Measurements from ENCODE around the gene MAD2L2.
A peak's percentile ranks its signal among the peaks of the same experiment; 100 is the strongest.

MAD2L2 gene

DNA sequence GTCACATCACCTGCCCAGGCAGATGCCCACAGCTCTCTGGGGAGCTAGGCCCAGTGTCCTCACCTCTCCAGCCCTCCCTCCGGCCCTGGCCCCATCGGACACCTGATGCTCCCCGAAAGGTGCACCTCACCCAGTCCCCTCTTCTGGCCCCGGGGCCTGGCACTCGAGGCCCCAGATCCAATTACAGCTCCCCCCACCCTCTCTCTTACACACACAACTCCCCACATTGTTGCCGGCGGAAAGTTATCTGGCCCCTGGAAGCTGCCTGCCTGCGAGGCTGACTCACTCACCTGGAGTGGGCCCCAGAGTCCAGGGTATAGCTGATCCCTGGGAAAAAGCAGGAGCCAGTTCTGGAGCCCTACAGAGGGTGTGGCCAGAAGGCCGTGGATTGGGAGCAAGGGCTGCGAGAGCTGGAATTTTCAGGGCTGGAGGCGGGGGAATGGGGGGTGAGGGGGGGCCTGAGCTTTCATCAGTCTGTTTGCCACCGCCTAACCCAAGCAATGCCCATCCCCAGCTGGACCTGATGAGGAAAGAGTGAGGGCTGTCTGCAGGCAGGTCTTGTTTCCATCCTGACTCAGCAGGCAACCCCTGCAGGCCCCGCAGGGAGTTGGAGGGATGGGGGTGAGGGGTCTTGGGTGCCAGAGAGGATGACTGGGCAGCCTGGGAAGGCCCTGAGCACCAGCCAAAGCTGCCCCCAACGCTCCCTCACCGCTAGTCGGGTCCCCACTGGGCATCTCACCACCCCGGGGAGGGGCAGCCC, 27.7 kb downstream of the MAD2L2 start:
- H4K20me1 ChIP-seq (ENCODE audit: insufficient read depth, low read length), result no peaks in the 10 kb centered on the region
- no peak overlapping the region for H3K9ac ChIP-seq (ENCODE audit: low read length)
- peaks cover 7% of the 10 kb centered on the region for H3K36me3 ChIP-seq (replicated peaks; ENCODE audit: low read depth, low read length)
- TF ChIP-seq CTCF (IDR thresholded peaks at IDR 0.05; ENCODE audit: low read depth, low read length) (no peak), EZH2phosphoT487 (IDR thresholded peaks at IDR 0.05; ENCODE audit: low read depth) (no peak)
- no peak overlapping the region for H3K4me2 ChIP-seq (ENCODE audit: low read length)
- H3K9me3 ChIP-seq (ENCODE audit: insufficient read depth, low read length), result no peaks in the 10 kb centered on the region
- peaks cover 10% of the 10 kb centered on the region for H3K4me1 ChIP-seq (ENCODE audit: low read length)
- H3K4me3 ChIP-seq (ENCODE audit: low read length), result no peak overlapping the region
- H3K27me3 ChIP-seq (ENCODE audit: low read depth, low read length), result no peaks in the 10 kb centered on the region
- H3K27ac ChIP-seq (ENCODE audit: low read length), result no peak overlapping the region
- no peaks in the 10 kb centered on the region for H3K79me2 ChIP-seq (ENCODE audit: low read length)
- H2AFZ ChIP-seq (ENCODE audit: low read depth, low read length), result no peak overlapping the region

- no peak for TF ChIP-seq CTCF (IDR thresholded peaks at IDR 0.05; ENCODE audit: low read depth, low read length)
- TF ChIP-seq EZH2phosphoT487 (IDR thresholded peaks at IDR 0.05; ENCODE audit: low read depth), result no peak
- Histone ChIP-seq H3K9ac (ENCODE audit: low read length) (no peak overlapping the region), H3K79me2 (ENCODE audit: low read length) (no peaks in the 10 kb centered on the region), H3K27ac (ENCODE audit: low read length) (no peak overlapping the region), H4K20me1 (ENCODE audit: insufficient read depth, low read length) (no peaks in the 10 kb centered on the region), H3K4me1 (ENCODE audit: low read length) (peaks cover 10% of the 10 kb centered on the region), H3K4me2 (ENCODE audit: low read length) (no peak overlapping the region), H3K9me3 (ENCODE audit: insufficient read depth, low read length) (no peaks in the 10 kb centered on the region), H3K4me3 (ENCODE audit: low read length) (no peak overlapping the region), H3K27me3 (ENCODE audit: low read depth, low read length) (no peaks in the 10 kb centered on the region), H2AFZ (ENCODE audit: low read depth, low read length) (no peak overlapping the region), H3K36me3 (replicated peaks; ENCODE audit: low read depth, low read length) (peaks cover 3% of the 10 kb centered on the region)
Measured at GRCh38 chr1:11652203-11652780, 28.7 kb downstream of the MAD2L2 start.

DNA sequence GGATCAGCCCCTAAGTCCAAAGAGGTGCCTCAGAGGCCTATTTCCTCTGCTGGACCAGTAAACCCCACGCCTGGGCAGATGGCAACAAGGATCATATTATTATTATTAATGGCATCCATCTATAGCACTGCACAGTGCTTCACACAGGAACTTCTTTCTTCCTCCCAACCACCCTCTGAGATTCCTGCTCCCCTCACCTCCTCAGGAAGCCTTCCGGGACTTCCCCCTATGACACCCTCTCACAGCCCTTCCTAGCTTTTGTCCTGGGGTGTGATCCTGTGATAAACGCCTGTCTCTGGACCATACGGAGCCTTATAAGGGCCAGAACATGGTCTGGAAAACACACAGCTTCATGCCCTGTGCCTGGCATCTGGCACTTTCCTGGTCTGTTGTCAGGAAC, 29.9 kb downstream of the MAD2L2 start:
- Histone ChIP-seq H3K4me2 (ENCODE audit: low read length) (peak overlapping the region; percentile 97), H3K9ac (ENCODE audit: low read length) (peak overlapping the region; percentile 72), H3K27me3 (ENCODE audit: low read depth, low read length) (no peaks in the 10 kb centered on the region)

More for the DNA sequence above, 29.9 kb downstream of the MAD2L2 start:
- Histone ChIP-seq H3K36me3 (replicated peaks; ENCODE audit: low read depth, low read length) (no peaks in the 10 kb centered on the region), H3K79me2 (ENCODE audit: low read length) (no peaks in the 10 kb centered on the region), H3K4me1 (ENCODE audit: low read length) (peaks cover 10% of the 10 kb centered on the region), H3K4me3 (ENCODE audit: low read length) (peak overlapping the region; percentile 84), H3K9me3 (ENCODE audit: insufficient read depth, low read length) (no peaks in the 10 kb centered on the region), H3K27ac (ENCODE audit: low read length) (no peak overlapping the region), H2AFZ (ENCODE audit: low read depth, low read length) (no peak overlapping the region), H4K20me1 (ENCODE audit: insufficient read depth, low read length) (no peaks in the 10 kb centered on the region)
- TF ChIP-seq CTCF (IDR thresholded peaks at IDR 0.05; ENCODE audit: low read depth, low read length) (no peak), EZH2phosphoT487 (IDR thresholded peaks at IDR 0.05; ENCODE audit: low read depth) (no peak)

All from OCI-LY3 (cell line).